Nucleus accumbens (tissue), 56 donors: Measurements from ENCODE around the gene DRC1.
A peak's percentile ranks its signal among the peaks of the same experiment; 100 is the strongest.
"Not testable (repeated sequence)": the region's sequence is repeated elsewhere in the genome, so short reads cannot be mapped to it uniquely, and the experiment has no call there.

ENCODE experiments used
- DNase-seq, 56 donors: peaks; one replicate each; lab custom pipeline; 2025; lab: John Stamatoyannopoulos, UW

DRC1 gene

GRCh38 chr2:26401739-26402541, at the start of gene DRC1:
Gene DRC1, plus strand, starts transcription at chr2:26401920. Its CDS starts 70 bp downstream, at chr2:26401990.
- peak in 45 of 56 donors; percentile 4 to 75 (median 38) for DNase-seq

GRCh38 chr2:26352892-26353291, 48.8 kb upstream of the DRC1 start:
- DNase-seq = peak in 1 of 56 donors; percentile 39

GRCh38 chr2:26354469-26354868, 47.3 kb upstream of the DRC1 start:
- not testable (repeated sequence) for DNase-seq

- peak in 3 of 56 donors; percentile 5 to 29 (median 16) for DNase-seq
Measured at GRCh38 chr2:26355038-26355995, 46.4 kb upstream of the DRC1 start.

GRCh38 chr2:26356111-26356510, 45.6 kb upstream of the DRC1 start:
- no peak for DNase-seq

GRCh38 chr2:26356771-26357170, 44.9 kb upstream of the DRC1 start:
- no peak for DNase-seq

- no peak for DNase-seq
Measured at GRCh38 chr2:26359886-26360473, 41.7 kb upstream of the DRC1 start.

GRCh38 chr2:26363323-26363722, 38.4 kb upstream of the DRC1 start:
- DNase-seq = no peak

GRCh38 chr2:26363958-26364357, 37.8 kb upstream of the DRC1 start:
- no peak for DNase-seq

- no peak for DNase-seq
Measured at GRCh38 chr2:26364669-26365068, 37.1 kb upstream of the DRC1 start.

- DNase-seq = no peak
Measured at GRCh38 chr2:26366957-26367356, 34.8 kb upstream of the DRC1 start.

- DNase-seq = not testable (repeated sequence)
Measured at GRCh38 chr2:26369664-26370063, 32.1 kb upstream of the DRC1 start.

GRCh38 chr2:26370909-26371308, 30.8 kb upstream of the DRC1 start:
- not testable (repeated sequence) for DNase-seq

GRCh38 chr2:26376799-26377198, 24.9 kb upstream of the DRC1 start:
- DNase-seq = no peak

- no peak for DNase-seq
Measured at GRCh38 chr2:26380281-26380680, 21.4 kb upstream of the DRC1 start.

GRCh38 chr2:26382564-26382963, 19.2 kb upstream of the DRC1 start:
- no peak for DNase-seq

- DNase-seq = peak in 1 of 56 donors; percentile 5
Measured at GRCh38 chr2:26384183-26384582, 17.5 kb upstream of the DRC1 start.

- no peak for DNase-seq
Measured at GRCh38 chr2:26384597-26384996, 17.1 kb upstream of the DRC1 start.

- DNase-seq = no peak
Measured at GRCh38 chr2:26387189-26387588, 14.5 kb upstream of the DRC1 start.

GRCh38 chr2:26394694-26395093, 7.0 kb upstream of the DRC1 start:
- DNase-seq = no peak

- DNase-seq = peak in 1 of 56 donors; percentile 3
Measured at GRCh38 chr2:26395394-26395793, 6.3 kb upstream of the DRC1 start.
